ENCODE data around the gene ABCA10.

ABCA10 gene

GRCh38 chr17:69223809-69224208 lies 4.8 kb downstream of the ABCA10 start:
- Histone ChIP-seq H3K79me2 (no peaks in the 10 kb centered on the region), H3K9ac (no peak overlapping the region), H3K4me3 (ENCODE audit: low read depth, low read length) (no peak overlapping the region), H2AFZ (no peak overlapping the region), H3K4me2 (ENCODE audit: low read length) (no peak overlapping the region), H3K27ac (no peak overlapping the region), H3K36me3 (ENCODE audit: control insufficient read depth, insufficient read depth, low read length) (no peaks in the 10 kb centered on the region), H3K27me3 (ENCODE audit: control insufficient read depth, insufficient read depth, low read length) (no peaks in the 10 kb centered on the region), H3K4me1 (no peaks in the 10 kb centered on the region), H3K9me3 (ENCODE audit: control insufficient read depth, low read length) (no peaks in the 10 kb centered on the region)
- no peak for TF ChIP-seq CTCF (IDR thresholded peaks at IDR 0.05)

GRCh38 chr17:69222707-69223258 lies 5.8 kb downstream of the ABCA10 start:
- Histone ChIP-seq H3K9me3 (ENCODE audit: control insufficient read depth, low read length) (no peaks in the 10 kb centered on the region), H3K4me3 (ENCODE audit: low read depth, low read length) (no peak overlapping the region), H3K27me3 (ENCODE audit: control insufficient read depth, insufficient read depth, low read length) (no peaks in the 10 kb centered on the region), H3K9ac (no peak overlapping the region), H3K36me3 (ENCODE audit: control insufficient read depth, insufficient read depth, low read length) (no peaks in the 10 kb centered on the region), H2AFZ (no peak overlapping the region), H3K79me2 (no peaks in the 10 kb centered on the region), H3K4me1 (no peaks in the 10 kb centered on the region), H3K4me2 (ENCODE audit: low read length) (no peak overlapping the region), H3K27ac (no peak overlapping the region)
- TF ChIP-seq CTCF (IDR thresholded peaks at IDR 0.05): no peak

GRCh38 chr17:69220098-69220497 lies 8.5 kb downstream of the ABCA10 start:
- Histone ChIP-seq H2AFZ (no peak overlapping the region), H3K36me3 (ENCODE audit: control insufficient read depth, insufficient read depth, low read length) (no peaks in the 10 kb centered on the region), H3K9me3 (ENCODE audit: control insufficient read depth, low read length) (no peaks in the 10 kb centered on the region), H3K27me3 (ENCODE audit: control insufficient read depth, insufficient read depth, low read length) (no peaks in the 10 kb centered on the region), H3K4me2 (ENCODE audit: low read length) (no peak overlapping the region), H3K79me2 (no peaks in the 10 kb centered on the region), H3K4me1 (no peaks in the 10 kb centered on the region), H3K4me3 (ENCODE audit: low read depth, low read length) (no peak overlapping the region), H3K9ac (no peak overlapping the region), H3K27ac (no peak overlapping the region)
- TF ChIP-seq CTCF (IDR thresholded peaks at IDR 0.05): no peak

GRCh38 chr17:69218986-69219385 lies 9.6 kb downstream of the ABCA10 start:
- no peak overlapping the region for H3K27ac ChIP-seq
- H2AFZ ChIP-seq: no peak overlapping the region
- no peak overlapping the region for H3K4me2 ChIP-seq (ENCODE audit: low read length)
- no peaks in the 10 kb centered on the region for H3K36me3 ChIP-seq (ENCODE audit: control insufficient read depth, insufficient read depth, low read length)
- H3K9me3 ChIP-seq (ENCODE audit: control insufficient read depth, low read length): no peaks in the 10 kb centered on the region
- no peaks in the 10 kb centered on the region for H3K79me2 ChIP-seq
- no peaks in the 10 kb centered on the region for H3K27me3 ChIP-seq (ENCODE audit: control insufficient read depth, insufficient read depth, low read length)
- no peaks in the 10 kb centered on the region for H3K4me1 ChIP-seq
- H3K9ac ChIP-seq: no peak overlapping the region
- TF ChIP-seq CTCF (IDR thresholded peaks at IDR 0.05): no peak
- H3K4me3 ChIP-seq (ENCODE audit: low read depth, low read length): no peak overlapping the region

GRCh38 chr17:69213059-69213813 lies 15.4 kb downstream of the ABCA10 start:
- Histone ChIP-seq H3K9ac (no peak overlapping the region), H3K79me2 (no peaks in the 10 kb centered on the region), H3K4me1 (no peaks in the 10 kb centered on the region), H3K27ac (no peak overlapping the region), H3K9me3 (ENCODE audit: control insufficient read depth, low read length) (no peaks in the 10 kb centered on the region), H3K27me3 (ENCODE audit: control insufficient read depth, insufficient read depth, low read length) (no peaks in the 10 kb centered on the region), H2AFZ (no peak overlapping the region), H3K4me3 (ENCODE audit: low read depth, low read length) (no peak overlapping the region), H3K4me2 (ENCODE audit: low read length) (no peak overlapping the region), H3K36me3 (ENCODE audit: control insufficient read depth, insufficient read depth, low read length) (no peaks in the 10 kb centered on the region)
- no peak for TF ChIP-seq CTCF (IDR thresholded peaks at IDR 0.05)

Measured in parathyroid adenoma (tissue), 2 donors.